Liver (tissue), 3 donors: ENCODE measurements around the gene CA6.
"Not testable (repeated sequence)": the region's sequence is repeated elsewhere in the genome, so short reads cannot be mapped to it uniquely, and the experiment has no call there.

Source experiments
- CTCF ChIP-seq: fragments of 150-350 bp; IDR thresholded peaks from 2 replicates; pipeline ENCODE4 v1.5.1; 2017; ENCODE audit warnings: improper control_type of control experiment, low read depth, low read length; ENCODE audit not compliant: missing input control
- EGR1 ChIP-seq, 2 donors: IDR thresholded peaks; 2 replicates each; pipeline ENCODE4 v1.6.1; 2016 to 2018; ENCODE audit warnings: antibody characterized with exemption in 2 of 2, low read depth in 2 of 2
- FOXA1 ChIP-seq: IDR thresholded peaks from 2 replicates; pipeline ENCODE4 v1.6.1; 2016; ENCODE audit warnings: antibody characterized with exemption
- HNF4G ChIP-seq: IDR thresholded peaks from 2 replicates; pipeline ENCODE4 v1.6.1; 2016; ENCODE audit warnings: antibody characterized with exemption
- JUND ChIP-seq, 2 donors: IDR thresholded peaks; 2 replicates each; pipeline ENCODE4 v1.6.1; 2016; ENCODE audit warnings: antibody characterized with exemption in 2 of 2
- MAX ChIP-seq: IDR thresholded peaks from 2 replicates; pipeline ENCODE4 v1.6.1; 2016; ENCODE audit warnings: antibody characterized with exemption
- NR2F2 ChIP-seq: IDR thresholded peaks from 2 replicates; pipeline ENCODE4 v1.6.1; 2016; ENCODE audit warnings: antibody characterized with exemption
- RAD21 ChIP-seq, 2 donors: IDR thresholded peaks; 2 replicates each; pipeline ENCODE4 v1.6.1; 2016; ENCODE audit warnings: antibody characterized with exemption in 2 of 2, mild to moderate bottlenecking in 2 of 2
- REST ChIP-seq: IDR thresholded peaks from 2 replicates; pipeline ENCODE4 v1.6.1; 2016; ENCODE audit warnings: antibody characterized with exemption, mild to moderate bottlenecking
- SP1 ChIP-seq: IDR thresholded peaks from 2 replicates; pipeline ENCODE4 v1.6.1; 2018; ENCODE audit warnings: antibody characterized with exemption, mild to moderate bottlenecking
- TAF1 ChIP-seq: conservative IDR thresholded peaks from 2 replicates; pipeline ENCODE4 v1.6.1; 2016; ENCODE audit warnings: antibody characterized with exemption, mild to moderate bottlenecking
- ZBTB33 ChIP-seq: IDR thresholded peaks from 2 replicates; pipeline ENCODE4 v1.6.1; 2016; ENCODE audit warnings: antibody characterized with exemption
- donor health status: healthy.
- donor health status: healthy.

GRCh38 chr1:8937051-8937450 lies 8.6 kb upstream of the CA6 start:
- TF ChIP-seq CTCF; NR2F2; ZBTB33; RAD21 (IDR thresholded peaks at IDR 0.05); MAX; HNF4G; JUND (IDR thresholded peaks at IDR 0.05); REST; FOXA1; SP1; TAF1; EGR1 (IDR thresholded peaks at IDR 0.05; ENCODE audit: low read depth in 2 of 2): not testable (repeated sequence)
